Jurkat, Clone E6-1 (cell line): ENCODE measurements around the gene MYH14.
"Not testable (repeated sequence)": the region's sequence is repeated elsewhere in the genome, so short reads cannot be mapped to it uniquely, and the experiment has no call there.

Experiments
- DNase-seq: peaks from one replicate; pipeline ENCODE4 v3.0.0-alpha.2; 2011; ENCODE audit warnings: low read depth, low spot score
- H3K4me3 ChIP-seq: 2 replicates; pipeline ENCODE4 v1.5.1; 2011; ENCODE audit warnings: mild to moderate bottlenecking, low read length, control low read depth, moderate library complexity

Gene MYH14

GRCh38 chr19:50214699-50215543, 11.5 kb downstream of the MYH14 start:
- no peak overlapping the region for H3K4me3 ChIP-seq
- no peak for DNase-seq

GRCh38 chr19:50215820-50216219, 12.4 kb downstream of the MYH14 start:
- DNase-seq, result no peak
- H3K4me3 ChIP-seq, result no peak overlapping the region

GRCh38 chr19:50221087-50221486, 17.7 kb downstream of the MYH14 start:
- no peak for DNase-seq
- H3K4me3 ChIP-seq, result no peak overlapping the region

GRCh38 chr19:50222691-50223438, 19.4 kb downstream of the MYH14 start:
- DNase-seq, result no peak
- H3K4me3 ChIP-seq, result no peak overlapping the region

- no peak overlapping the region for H3K4me3 ChIP-seq
- no peak for DNase-seq
Measured at GRCh38 chr19:50223439-50223716, 20.0 kb downstream of the MYH14 start.

- H3K4me3 ChIP-seq, result no peak overlapping the region
- DNase-seq, result no peak
Measured at GRCh38 chr19:50224986-50225747, 21.7 kb downstream of the MYH14 start.

GRCh38 chr19:50226536-50226935, 23.1 kb downstream of the MYH14 start:
- DNase-seq, result no peak

GRCh38 chr19:50228153-50228552, 24.7 kb downstream of the MYH14 start:
- not testable (repeated sequence) for DNase-seq, H3K4me3 ChIP-seq

More at GRCh38 chr19:50226536-50226935, 23.1 kb downstream of the MYH14 start:
- no peak overlapping the region for H3K4me3 ChIP-seq

- no peak for DNase-seq
- H3K4me3 ChIP-seq, result no peak overlapping the region
Measured at GRCh38 chr19:50230379-50231351, 27.2 kb downstream of the MYH14 start.

- not testable (repeated sequence) for DNase-seq, H3K4me3 ChIP-seq
Measured at GRCh38 chr19:50231417-50231816, 28.0 kb downstream of the MYH14 start.

GRCh38 chr19:50231821-50232220, 28.4 kb downstream of the MYH14 start:
- no peak overlapping the region for H3K4me3 ChIP-seq
- DNase-seq, result no peak

- DNase-seq, result no peak
- H3K4me3 ChIP-seq, result no peak overlapping the region
Measured at GRCh38 chr19:50232600-50232999, 29.2 kb downstream of the MYH14 start.

- DNase-seq, result no peak
- no peak overlapping the region for H3K4me3 ChIP-seq
Measured at GRCh38 chr19:50233308-50233910, 30.0 kb downstream of the MYH14 start.

GRCh38 chr19:50237493-50237892, 34.1 kb downstream of the MYH14 start:
- H3K4me3 ChIP-seq, DNase-seq: not testable (repeated sequence)

GRCh38 chr19:50238043-50238442, 34.6 kb downstream of the MYH14 start:
- no peak for DNase-seq
- no peak overlapping the region for H3K4me3 ChIP-seq

GRCh38 chr19:50239921-50240590, 36.6 kb downstream of the MYH14 start:
- no peak overlapping the region for H3K4me3 ChIP-seq
- DNase-seq, result no peak

GRCh38 chr19:50242581-50242980, 39.2 kb downstream of the MYH14 start:
- no peak for DNase-seq
- H3K4me3 ChIP-seq, result no peak overlapping the region

GRCh38 chr19:50244695-50245094, 41.3 kb downstream of the MYH14 start:
- no peak for DNase-seq
- no peak overlapping the region for H3K4me3 ChIP-seq
